Neutrophil (primary cell): ENCODE measurements around the gene OR2T2.
"Not testable (repeated sequence)": the region's sequence is repeated elsewhere in the genome, so short reads cannot be mapped to it uniquely, and the experiment has no call there.

Experiments
- H3K27ac ChIP-seq: fragments of 200-600 bp; sonication (generic); 2 replicates; pipeline ENCODE4 v1.5.1; 2016; ENCODE audit warnings: mild to moderate bottlenecking, moderate library complexity
- H3K27me3 ChIP-seq: fragments of 200-600 bp; sonication (generic); 2 replicates; pipeline ENCODE4 v1.6.0; 2016; ENCODE audit warnings: mild to moderate bottlenecking
- H3K36me3 ChIP-seq: fragments of 200-600 bp; sonication (generic); 2 replicates; pipeline ENCODE4 v1.5.1; 2017
- H3K4me1 ChIP-seq, 2 experiments: fragments of 200-600 bp in 1 of 2; sonication (generic) in 1 of 2; 1 replicate in 1 of 2; 2 replicates in 1 of 2; pipeline versions ENCODE4 v1.5.1 to v1.6.1; 2013 to 2016; ENCODE audit warnings: low read depth in 1 of 2, low read length in 1 of 2, mild to moderate bottlenecking in 1 of 2, moderate library complexity in 1 of 2; ENCODE audit not compliant: control insufficient read depth in 1 of 2, insufficient read depth in 1 of 2
- H3K4me3 ChIP-seq, 2 experiments: fragments of 200-600 bp in 1 of 2; sonication (generic) in 1 of 2; 1 replicate in 1 of 2; 2 replicates in 1 of 2; pipeline ENCODE4 v1.5.1; 2013 to 2016; ENCODE audit warnings: low read depth in 1 of 2, low read length in 1 of 2, mild to moderate bottlenecking in 1 of 2, moderate library complexity in 1 of 2
- H3K9me3 ChIP-seq: fragments of 200-600 bp; sonication (generic); 2 replicates; pipeline ENCODE4 v1.5.1; 2016

Gene OR2T2

GRCh38 chr1:248488289-248488688 lies 42.9 kb downstream of the OR2T2 start, which contains the start of gene OR2T5:
OR2T5 (plus strand) TSS chr1:248488589; CDS start chr1:248488589, 0 bp downstream.
- not testable (repeated sequence) for H3K9me3 ChIP-seq, H3K27me3 ChIP-seq, H3K4me3 ChIP-seq, H3K4me1 ChIP-seq, H3K36me3 ChIP-seq, H3K27ac ChIP-seq

DNA sequence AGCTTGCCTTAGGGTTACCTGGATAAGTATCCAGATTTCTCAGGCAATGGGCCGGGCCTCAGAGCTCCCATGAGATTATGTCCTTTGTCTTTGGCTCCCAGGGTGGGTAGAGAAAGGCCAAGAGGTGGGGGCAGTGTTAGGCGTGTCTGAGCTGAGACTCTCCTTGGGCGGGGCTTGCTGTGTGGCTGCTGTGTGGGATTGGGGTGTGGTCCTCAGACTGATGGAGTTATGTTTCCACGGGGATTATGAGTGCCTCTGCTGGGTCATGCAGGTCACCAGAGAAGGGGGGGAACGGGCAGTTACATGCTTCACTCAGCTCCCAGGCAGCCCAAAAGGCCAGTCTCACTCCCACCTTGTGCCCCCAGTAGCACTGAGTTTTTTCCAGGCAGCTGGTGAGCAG lies 51.2 kb downstream of the OR2T2 start:
- not testable (repeated sequence) for H3K36me3 ChIP-seq, H3K4me3 ChIP-seq, H3K9me3 ChIP-seq, H3K4me1 ChIP-seq, H3K27ac ChIP-seq, H3K27me3 ChIP-seq

DNA sequence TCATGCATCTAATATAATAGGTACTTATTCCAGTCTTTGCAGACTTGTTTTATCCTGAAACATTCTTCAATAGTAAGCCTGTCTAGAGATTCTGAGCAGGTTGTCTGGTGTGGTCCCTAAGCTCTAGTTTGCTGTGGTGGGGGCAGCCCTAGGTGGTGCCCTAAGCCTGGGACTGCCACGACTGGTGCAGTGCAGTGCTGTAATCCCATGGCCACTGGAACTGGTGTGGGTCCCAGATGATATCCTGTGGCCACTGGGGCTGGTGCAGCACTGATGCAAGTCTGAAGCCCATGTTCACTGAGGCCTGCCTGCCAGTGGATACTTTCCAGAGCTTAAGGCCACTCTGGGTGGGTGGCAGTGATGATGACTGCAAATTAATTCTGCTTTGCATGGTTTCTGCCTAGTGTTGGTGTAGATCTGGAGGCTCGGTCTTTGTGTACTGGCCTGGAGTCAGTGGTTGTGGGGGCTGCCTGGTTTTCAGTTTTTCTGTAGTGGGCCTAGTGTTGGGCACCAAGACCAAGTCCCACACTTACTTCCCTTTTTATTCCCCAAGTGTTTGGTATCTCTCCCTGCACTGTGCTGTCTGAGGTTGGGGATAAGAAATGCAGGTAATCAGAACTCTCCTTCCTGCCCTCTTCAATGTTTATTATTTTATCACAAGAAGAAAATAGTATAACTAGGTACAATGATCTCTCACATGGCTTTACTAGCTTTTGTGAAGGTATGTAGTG lies 55.0 kb downstream of the OR2T2 start:
- not testable (repeated sequence) for H3K4me1 ChIP-seq, H3K27ac ChIP-seq, H3K27me3 ChIP-seq, H3K9me3 ChIP-seq, H3K36me3 ChIP-seq, H3K4me3 ChIP-seq
